HEK293T (cell line): Measurements from ENCODE around the gene TMEM225B.

ENCODE experiments used
- ELF4 ChIP-seq: fragments of 450-650 bp; IDR thresholded peaks from 2 replicates; pipeline ENCODE4 v1.6.1; 2017; ENCODE audit warnings: antibody characterized with exemption
- FOXM1 ChIP-seq: fragments of 450-650 bp; IDR thresholded peaks from 2 replicates; pipeline ENCODE4 v1.6.1; 2017; ENCODE audit warnings: mild to moderate bottlenecking, borderline replicate concordance
- L3MBTL2 ChIP-seq: fragments of 450-650 bp; conservative IDR thresholded peaks from 2 replicates; pipeline ENCODE4 v1.6.1; 2016; ENCODE audit warnings: mild to moderate bottlenecking
- SUZ12 ChIP-seq: fragments of 450-650 bp; IDR thresholded peaks from 2 replicates; pipeline ENCODE4 v1.6.1; 2016; ENCODE audit warnings: mild to moderate bottlenecking
- TARDBP ChIP-seq: fragments of 450-650 bp; IDR thresholded peaks from 2 replicates; pipeline ENCODE4 v1.6.1; 2016

GRCh38 chr7:99557196-99557607 lies 40.9 kb upstream of the TMEM225B start:
- TF ChIP-seq L3MBTL2 = no peak
- TF ChIP-seq FOXM1 = no peak
- TF ChIP-seq ELF4 = no peak
- no peak for TF ChIP-seq TARDBP
- no peak for TF ChIP-seq SUZ12
